Left cardiac atrium (tissue), 4 donors: ENCODE measurements around the gene KANK4. TPM values are rescaled to one million over a fixed set of nuclear protein-coding genes. Genes with fewer than 3 reads are reported as not detected.
"Not testable (repeated sequence)": the region's sequence is repeated elsewhere in the genome, so short reads cannot be mapped to it uniquely, and the experiment has no call there.

Source experiments
- ATAC-seq, 2 donors: fragments of 200-7000 bp; cut with Tn5 transposase; one replicate each; pipeline ENCODE4 v1.9.1; 2020; ENCODE audit warnings: mild to moderate bottlenecking in 2 of 2, moderate library complexity in 2 of 2
- DNase-seq: peaks from one replicate; pipeline ENCODE4 v3.0.0-alpha.2; 2020
- intact Hi-C, 2 donors: fragments of 100-400 bp; cut with DNase I; formaldehyde crosslinking; loops; one replicate each; pipeline versions ENCODE4 v1.14.1 to v1.15.1; 2022 to 2023
- total RNA-seq, 2 donors: library from RNA; stranded (reverse); fragmentation: NEBNext Ultra II Directional; extraction: Animal tissue kit (Norgen Biotek cat#: 25700); gene quantifications; one replicate each; pipeline ENCODE4 v1.2.1, GENCODE V29; 2021
- donor health status: DM: no; HTN: yes; CAD: no.
- donor health status: DM: no; HTN: yes; CAD: no; lungs with severe emphysema.
- donor health status: DM: yes; HTN: yes; CAD: no.
- donor health status: Dilated cardiomyopathy.

Gene KANK4
- total RNA-seq, 2 donors from 2014 or later, result 1.4 to 4.0 TPM

DNA sequence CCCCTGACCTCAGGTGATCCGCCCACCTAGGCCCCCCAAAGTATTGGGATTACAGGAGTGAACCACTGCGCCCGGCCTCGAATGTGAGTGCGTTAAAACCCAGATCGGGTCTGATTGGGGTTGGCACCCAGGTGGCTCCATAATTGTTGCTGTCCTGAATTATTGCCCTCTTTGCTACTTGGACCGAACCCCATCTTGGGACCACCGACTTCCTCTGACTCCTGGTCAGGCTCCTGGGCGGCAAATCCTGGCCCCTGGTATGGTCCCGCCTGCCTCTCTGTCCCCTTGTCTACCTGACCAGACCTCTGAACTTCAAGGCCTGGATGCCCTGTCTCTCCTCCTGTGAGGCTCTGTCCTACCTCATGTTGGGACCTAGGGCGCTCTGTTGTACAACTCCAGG lies 91.7 kb downstream of the KANK4 start:
- intact Hi-C loops, result no loop called here
- ATAC-seq, result no peak
- no peak for DNase-seq

DNA sequence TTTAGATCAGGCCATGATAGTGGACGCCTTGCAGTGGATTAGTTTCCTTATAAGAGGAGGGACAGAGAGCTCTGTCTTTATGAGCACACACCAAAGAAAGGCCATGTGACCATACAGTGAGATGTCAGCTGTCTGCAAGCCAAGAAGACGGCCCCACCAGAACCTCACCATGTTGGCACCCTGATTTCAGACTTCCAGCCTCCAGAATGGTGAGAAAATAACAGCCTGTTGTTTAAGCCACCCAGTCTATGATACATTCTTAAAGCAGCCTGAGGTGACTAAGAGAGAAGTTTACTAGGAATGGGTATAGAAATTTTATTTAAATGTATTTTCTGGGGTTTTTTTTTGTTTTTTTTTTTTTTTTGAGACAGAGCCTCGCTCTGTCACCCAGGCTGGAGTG lies 95.1 kb downstream of the KANK4 start:
- intact Hi-C loops, result no loop called here
- DNase-seq, result no peak
- ATAC-seq, result no peak

DNA sequence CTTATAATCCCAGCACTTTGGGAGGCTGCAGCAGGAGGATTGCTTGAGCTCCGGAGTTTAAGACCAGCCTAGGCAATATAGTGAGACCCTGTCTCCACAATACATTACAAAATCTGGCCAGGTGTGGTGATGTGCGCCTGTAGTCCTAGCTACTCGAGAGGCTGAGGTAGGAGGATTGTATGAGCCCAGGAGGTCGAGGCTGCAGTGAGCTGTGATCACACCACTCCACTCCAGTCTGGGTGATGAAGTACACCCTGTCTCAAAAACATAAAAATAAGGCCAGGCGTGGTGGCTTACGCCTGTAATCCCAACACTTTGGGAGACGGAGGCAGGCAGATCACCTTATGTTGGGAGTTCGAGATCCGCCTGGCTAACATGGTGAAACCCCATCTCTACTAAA lies 96.9 kb downstream of the KANK4 start:
- intact Hi-C loops, result no loop called here
- no peak for DNase-seq
- ATAC-seq, result no peak

DNA sequence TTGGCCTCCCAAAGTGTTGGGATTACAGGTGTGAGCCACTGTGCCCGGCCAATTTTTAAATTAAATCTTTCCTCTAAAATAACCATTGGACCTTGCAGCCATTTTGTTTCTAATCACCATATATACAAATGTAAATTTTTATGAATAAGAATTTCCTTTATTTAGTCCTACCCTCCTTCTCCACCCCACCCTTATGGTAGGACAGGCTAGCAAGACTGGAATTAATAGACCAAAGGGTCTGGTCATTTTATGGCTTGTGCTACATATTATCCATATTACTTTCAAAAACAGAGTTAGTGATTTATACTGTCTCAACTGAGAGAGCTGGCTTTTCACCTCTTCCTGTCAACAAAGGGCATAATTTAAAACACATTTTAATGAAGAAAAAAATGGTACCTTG lies 98.1 kb downstream of the KANK4 start:
- intact Hi-C loops, result no loop called here
- DNase-seq (no peak), ATAC-seq (no peak)

DNA sequence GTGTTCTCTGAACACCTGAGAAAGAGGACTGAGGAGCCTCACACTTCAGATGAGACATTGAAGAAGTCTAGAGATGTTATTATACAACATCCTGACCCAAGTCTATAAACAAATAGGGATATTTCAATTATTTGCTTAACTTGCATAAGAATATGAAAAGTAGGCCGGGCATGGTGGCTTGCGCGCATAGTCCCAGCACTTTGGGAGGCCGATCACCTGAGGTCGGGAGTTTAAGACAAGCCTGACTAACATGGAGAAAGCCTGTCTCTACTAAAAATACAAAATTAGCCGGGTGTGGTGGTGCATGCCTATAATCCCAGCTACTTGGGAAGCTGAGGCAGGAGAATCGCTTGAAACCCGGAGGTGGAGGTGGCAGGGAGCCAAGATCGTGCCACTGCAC lies 98.8 kb downstream of the KANK4 start:
- ATAC-seq, DNase-seq, intact Hi-C loops: not testable (repeated sequence)

DNA sequence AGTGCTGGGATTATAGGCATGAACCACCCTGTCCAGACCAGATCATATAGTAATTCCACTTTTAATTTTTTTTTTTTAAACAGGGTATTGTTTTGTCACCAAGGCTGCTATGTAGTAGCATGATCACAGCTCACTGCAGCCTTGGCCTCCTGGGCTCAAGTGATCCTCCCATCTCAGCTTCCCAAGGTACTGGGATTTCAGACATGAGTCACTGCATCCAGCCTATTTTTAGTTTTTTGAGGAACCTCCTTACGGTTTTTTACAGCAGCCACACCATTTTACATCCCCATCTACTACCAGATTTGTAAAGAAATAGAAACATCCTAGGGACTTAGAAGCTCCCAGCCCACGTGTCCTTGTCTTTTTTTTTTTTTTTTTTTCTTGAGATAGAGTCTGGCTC lies 100.6 kb downstream of the KANK4 start:
- DNase-seq (no peak), ATAC-seq (no peak)
- intact Hi-C loops, result no loop called here

DNA sequence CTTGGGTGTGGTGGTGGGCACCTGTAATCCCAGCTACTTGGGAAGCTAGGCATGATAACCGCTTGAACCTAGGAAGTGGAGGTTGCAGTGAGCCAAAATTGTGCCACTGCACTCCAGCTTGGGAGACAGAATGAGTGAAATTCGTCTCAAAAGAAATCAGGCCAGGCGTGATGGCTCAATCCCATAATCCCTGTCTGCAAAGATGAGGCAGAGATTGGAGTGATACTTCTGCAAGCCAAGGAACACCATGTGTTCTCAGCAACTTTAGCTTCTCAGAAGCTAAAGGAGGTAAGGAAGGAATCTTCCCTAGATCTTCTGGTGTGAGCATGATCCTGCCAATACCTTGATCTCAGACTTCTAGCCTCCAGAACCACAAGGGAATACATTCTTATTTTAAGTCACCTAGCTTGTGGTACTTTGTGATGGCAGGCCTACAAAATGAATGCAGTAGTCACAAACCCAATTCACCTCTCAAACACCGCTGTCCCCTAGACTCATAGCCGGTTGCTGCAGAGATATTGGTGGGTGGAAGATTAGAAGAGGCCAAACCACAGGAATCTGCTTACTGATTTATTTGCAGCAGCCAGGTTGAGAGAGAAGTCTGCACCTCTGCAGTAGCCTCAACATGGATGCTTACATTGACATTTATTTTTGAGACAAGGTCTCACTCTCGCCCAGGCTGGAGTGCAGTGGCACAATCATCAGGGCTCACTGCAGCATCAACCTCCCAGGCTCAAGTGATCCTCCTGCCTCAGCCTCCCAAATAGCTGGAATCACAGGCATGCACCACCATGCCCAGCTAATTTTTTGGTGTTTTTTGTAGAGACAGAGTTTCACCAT lies 105.9 kb downstream of the KANK4 start:
- intact Hi-C loops, result no loop called here
- ATAC-seq (no peak), DNase-seq (no peak)

DNA sequence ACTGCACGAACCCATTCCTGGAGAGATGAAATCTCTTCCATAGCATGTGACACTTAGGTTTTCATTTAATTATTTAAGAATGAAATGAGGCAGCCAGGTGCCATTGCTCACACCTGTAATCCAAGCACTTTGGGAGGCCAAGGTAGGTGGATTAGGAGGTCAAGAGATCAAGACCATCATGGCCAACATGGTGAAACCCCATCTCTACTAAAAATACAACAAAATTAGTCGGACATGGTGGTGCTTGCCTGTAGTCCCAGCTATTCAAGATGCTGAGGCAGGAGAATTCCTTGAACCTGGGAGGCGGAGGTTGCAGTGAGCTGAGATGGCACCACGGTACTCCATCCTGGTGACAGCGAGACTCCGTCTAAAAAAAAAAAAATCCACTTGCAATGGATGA lies 106.8 kb downstream of the KANK4 start:
- DNase-seq (no peak), ATAC-seq (no peak)
- intact Hi-C loops, result no loop called here

DNA sequence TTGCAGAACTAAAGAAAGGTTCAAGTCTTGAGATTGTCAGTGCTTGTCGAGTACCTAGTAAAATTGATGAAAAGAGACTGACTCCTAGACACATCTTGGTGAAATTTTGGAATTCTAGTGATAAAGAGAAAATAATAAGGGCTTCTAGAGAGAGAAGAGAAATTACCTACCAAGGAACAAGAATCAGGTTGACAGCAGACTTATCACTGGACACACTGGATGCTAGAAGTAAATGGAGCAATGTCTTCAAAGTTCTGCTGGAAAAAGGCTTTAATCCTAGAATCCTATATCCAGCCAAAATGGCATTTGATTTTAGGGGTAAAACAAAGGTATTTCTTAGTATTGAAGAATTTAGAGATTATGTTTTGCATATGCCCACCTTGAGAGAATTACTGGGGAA lies 108.3 kb downstream of the KANK4 start:
- ATAC-seq (no peak), DNase-seq (no peak)
- intact Hi-C loops, result no loop called here

DNA sequence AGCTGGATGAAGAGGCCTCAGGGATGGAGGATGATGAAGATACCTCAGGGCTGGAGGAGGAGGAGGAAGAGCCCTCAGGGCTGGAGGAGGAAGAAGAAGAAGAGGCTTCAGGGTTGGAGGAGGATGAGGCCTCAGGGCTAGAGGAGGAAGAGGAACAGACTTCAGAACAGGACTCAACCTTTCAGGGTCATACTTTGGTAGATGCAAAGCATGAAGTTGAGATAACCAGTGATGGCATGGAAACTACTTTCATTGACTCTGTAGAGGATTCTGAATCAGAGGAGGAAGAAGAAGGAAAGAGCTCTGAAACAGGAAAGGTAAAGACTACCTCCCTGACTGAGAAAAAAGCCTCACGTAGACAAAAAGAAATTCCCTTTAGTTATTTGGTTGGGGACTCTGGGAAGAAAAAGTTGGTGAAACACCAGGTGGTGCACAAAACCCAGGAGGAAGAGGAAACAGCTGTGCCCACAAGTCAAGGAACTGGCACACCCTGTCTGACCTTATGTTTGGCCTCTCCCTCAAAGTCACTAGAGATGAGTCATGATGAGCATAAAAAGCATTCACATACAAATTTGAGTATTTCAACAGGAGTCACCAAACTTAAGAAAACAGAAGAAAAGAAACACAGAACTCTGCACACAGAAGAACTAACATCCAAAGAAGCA lies 109.2 kb downstream of the KANK4 start:
- intact Hi-C loops, result no loop called here
- ATAC-seq (no peak), DNase-seq (no peak)

DNA sequence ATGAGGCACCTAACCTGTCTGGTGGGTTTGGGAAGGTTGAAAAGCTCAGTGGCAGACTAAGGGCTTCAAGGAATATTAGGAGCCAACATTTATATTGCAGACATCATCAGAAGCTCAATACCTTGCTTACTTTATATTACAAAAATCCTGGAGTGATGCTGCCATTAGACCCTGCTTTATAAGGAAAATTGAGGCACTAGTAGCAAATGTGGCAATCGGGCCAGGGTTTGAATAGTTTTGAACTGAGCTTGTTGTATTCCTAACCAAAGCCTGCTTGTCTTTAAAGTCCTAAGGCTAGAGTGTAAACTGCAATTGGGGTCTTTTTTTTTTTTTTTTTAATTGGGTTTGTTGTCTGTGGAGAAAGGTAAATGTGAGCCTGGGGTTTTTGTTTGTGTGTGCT lies 110.3 kb downstream of the KANK4 start:
- intact Hi-C loops, result no loop called here
- DNase-seq (no peak), ATAC-seq (no peak)

DNA sequence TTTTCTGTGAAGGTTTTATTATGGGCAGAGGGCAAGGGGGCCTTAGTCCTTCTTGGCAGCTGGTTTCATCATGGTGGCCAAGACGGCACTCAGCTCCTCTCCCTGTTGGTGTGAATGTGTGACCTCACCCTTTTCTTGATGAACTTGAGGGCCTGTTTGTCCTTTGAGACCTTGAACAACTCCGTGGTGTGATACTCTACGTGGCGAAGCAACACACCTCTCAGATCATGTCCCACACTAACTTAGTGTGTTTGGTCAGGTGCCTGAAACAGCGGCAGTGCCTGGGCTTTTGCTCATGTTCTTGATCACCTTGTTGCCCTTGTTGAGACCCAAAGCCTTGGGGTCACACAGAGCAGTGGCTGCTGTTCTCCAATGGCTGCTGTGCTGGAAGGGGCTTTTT lies 111.1 kb downstream of the KANK4 start:
- intact Hi-C loops, result no loop called here
- no peak for DNase-seq
- no peak for ATAC-seq

DNA sequence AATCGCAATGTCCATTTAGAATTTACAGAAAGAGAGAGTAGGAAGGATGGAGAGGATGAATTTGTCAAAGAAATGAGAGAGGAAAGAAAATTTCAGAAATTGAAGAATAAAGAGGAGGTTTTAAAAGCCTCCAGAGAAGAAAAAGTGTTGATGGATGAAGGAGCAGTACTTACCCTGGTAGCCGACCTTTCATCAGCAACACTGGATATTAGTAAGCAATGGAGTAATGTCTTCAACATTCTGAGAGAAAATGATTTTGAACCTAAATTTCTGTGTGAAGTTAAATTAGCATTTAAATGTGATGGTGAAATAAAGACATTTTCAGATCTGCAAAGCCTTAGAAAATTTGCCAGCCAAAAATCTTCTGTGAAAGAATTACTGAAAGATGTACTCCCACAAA lies 112.0 kb downstream of the KANK4 start:
- ATAC-seq, result no peak
- intact Hi-C loops, result no loop called here
- no peak for DNase-seq

DNA sequence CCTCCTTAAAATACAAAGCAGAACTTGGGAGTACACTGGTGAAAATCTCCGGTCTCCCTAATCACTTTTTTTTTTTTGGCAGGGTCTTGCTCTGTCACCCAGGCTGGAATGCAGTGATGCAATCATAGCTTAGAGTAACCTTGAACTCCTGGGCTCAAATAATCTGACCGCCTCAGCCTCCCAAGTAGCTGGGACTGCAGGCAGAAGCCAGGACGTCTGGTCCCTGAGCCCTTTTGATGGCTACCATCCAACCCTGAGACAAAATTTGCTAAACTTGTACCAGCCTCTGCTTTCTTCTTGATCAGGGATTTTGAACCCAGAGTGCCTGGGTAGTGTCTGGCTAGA lies 120.5 kb downstream of the KANK4 start:
- ATAC-seq (no peak), DNase-seq (no peak)
- intact Hi-C loops, result no loop called here

DNA sequence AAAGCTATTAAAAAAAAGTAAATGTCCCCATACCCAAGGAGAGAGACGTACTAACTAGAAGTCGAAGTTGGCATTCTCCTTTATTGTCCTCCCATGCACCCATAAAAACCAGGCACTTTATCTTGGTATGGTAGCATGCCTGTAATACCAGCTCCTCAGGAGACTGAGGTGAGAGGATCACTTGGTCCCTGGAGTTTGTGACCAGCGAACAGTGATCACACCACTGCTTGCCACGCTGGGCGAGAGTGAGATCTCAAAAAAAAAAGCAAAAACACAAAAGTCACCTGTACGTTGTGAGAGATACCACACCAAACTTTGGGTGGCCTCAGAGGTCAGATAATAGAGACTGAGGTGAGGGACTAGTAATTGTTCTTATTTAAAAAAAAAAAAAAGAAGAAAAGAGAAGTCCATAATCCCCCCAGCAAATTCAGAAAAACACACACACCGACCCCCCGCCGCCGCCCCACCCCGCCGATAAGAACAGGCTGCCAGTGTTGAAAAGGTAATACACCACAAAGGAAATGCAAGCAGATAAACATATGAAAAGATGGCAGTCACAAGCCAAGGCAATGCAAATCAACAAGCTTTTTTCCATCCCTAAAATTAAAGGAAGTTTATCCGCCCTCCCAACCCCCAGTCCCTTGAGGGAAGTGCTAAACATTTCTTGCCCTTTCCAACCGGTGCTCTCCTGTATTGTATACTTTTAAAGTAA lies 121.0 kb downstream of the KANK4 start:
- no peak for ATAC-seq
- DNase-seq, result no peak
- intact Hi-C loops, result no loop called here

DNA sequence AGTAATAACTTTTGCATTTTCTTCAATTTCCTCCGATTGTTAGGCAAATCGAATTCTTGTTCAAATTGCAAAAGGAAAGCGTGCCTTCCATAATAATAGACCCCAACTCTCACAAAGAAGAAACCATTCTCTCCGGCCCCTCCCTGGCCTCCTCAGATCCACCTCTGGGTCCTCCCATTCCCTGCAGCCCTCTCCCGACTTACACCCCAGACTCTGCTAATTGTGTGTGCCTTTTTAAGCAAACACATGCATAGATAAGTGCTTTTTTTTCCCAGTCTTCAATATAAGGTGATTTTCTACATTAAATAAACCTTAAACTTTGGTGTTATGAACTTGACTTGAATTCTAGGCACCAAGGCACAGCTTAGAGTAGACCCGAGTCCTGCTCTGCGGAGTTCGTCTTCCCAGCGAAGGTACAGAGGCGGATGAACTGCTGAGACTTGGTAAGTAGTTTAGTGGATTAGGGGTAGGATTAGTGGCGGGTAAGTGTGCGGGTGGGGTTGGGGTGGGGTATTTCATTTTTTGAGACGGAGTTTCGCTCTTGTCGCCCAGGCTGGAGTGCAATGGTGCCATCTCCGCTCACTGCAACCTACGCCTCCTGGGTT lies 123.0 kb downstream of the KANK4 start:
- DNase-seq, result no peak
- intact Hi-C loops, result no loop called here
- ATAC-seq, result no peak

DNA sequence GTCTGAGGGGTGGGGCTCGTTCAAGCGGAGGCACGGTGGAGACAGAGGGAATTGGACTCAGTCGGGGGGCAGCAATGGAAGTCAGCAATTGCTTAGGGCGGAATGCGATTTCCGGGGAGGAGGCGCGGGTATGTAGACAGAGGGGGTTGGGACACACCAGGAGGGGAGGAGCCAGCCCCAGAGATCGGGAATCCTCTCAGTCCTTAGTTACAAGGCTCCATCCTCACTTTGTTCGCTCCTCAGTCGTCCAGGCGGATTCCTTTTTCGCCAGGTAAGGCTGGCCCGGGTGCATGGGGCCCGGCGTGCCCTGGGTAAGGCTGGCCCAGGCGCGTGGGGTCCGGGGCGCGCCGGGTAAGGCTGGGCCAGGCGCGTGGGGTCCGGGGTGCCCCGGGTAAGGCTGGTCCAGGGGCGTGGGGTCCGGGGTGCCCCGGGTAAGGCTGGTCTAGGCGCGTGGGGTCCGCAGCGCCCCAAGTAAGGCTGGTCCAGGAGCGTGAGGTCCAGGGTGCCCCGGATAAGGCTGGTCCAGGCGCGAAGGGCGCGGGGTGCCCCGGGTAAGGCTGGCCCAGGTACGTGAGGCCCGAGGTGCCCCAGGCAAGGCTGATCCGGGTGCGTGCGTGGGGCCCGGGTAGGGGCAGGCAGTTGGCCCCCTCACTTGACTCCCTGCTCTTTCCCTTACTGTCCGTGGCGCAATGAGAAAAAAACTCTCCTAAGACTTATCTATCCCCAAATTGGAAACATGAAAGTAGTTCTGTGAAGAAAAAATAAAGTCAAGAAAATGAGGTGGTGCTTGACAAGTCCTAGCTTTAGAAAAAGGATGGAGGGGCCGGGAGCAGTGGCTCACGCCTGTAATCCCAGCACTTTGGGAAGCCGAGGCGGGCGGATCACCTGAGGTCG lies 124.3 kb downstream of the KANK4 start, which contains the start of gene L1TD1:
Gene L1TD1, plus strand, starts transcription at position 199 of the 894 bp plus-strand sequence. CDS start 11,780 bp downstream, outside the sequence.
- intact Hi-C loops, result no loop called here
- no peak for DNase-seq
- no peak for ATAC-seq

DNA sequence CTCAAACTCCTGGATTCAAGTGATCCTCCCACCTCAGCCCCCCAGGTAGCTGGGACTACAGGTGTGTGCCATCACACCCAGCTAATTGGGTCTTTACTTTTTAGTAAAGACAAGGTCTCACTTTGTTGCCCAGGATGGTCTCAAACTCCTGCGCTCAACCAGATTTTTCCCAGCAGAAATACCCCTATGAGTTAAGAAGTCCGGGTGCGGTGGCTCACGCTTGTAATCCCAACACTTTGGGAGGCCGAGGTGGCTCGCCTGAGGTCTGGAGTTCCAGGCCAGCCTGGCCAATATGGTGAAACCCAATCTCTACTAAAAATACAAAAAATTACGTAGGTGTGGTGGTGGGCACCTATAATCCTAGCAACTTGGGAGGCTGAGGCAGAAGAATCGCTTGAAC lies 131.1 kb downstream of the KANK4 start:
- DNase-seq (no peak), ATAC-seq (no peak)
- intact Hi-C loops, result no loop called here

DNA sequence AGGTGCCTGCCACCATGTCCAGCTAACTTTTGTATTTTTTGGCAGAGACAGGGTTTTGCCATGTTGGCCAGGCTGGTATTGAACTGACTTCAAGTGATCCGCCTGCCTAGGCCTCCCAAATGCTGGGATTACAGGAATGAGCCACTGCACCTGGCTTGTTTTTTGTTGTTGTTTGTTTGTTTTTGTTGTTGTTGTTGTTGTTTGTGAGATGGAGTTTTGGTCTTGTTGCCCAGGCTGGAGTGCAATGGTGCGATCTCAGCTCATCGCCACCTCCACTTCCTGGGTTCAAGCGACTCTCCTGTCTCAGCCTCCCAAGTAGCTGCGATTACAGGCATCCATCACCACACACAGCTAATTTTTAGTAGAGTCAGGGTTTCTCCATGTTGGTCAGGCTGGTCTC lies 131.7 kb downstream of the KANK4 start:
- ATAC-seq (no peak), DNase-seq (no peak)
- intact Hi-C loops, result no loop called here
